Measurements from ENCODE around the gene OR5M11.
"Not testable (repeated sequence)": the region's sequence is repeated elsewhere in the genome, so short reads cannot be mapped to it uniquely, and the experiment has no call there.

OR5M11 gene

GRCh38 chr11:56543157-56543556 is at the start of gene OR5M11:
TSS of gene OR5M11 (minus strand) at chr11:56543257. CDS start at chr11:56543257, 0 bp downstream.
- DNase-seq (ENCODE audit: low read depth) = no peak

- not testable (repeated sequence) for DNase-seq (ENCODE audit: low read depth)
Observed at GRCh38 chr11:56592088-56592717, 49.1 kb upstream of the OR5M11 start.

DNA sequence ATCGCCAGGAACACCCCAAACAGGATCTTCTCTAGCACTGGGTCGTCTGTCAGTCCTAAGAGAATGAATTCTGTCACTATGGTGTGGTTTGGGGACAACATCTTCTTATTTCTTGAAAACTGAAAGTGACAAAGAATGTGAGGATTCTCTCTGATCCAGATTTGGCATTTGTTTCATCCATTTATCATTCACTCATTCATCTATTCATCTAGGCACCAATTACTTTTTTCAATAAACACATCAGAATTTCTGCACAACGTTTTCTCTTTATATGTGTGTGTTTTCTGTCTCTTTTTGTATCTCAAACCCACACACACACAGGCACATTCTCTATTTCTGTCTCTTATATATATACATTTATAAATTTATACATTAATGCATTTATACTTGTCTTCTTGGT is 34.6 kb upstream of the OR5M11 start, which contains the start of gene OR5M10:
Gene OR5M10, minus strand, starts transcription at position 101 of the 400 bp plus-strand sequence. Its CDS starts 0 bp downstream, at position 101.
- no peak for DNase-seq (ENCODE audit: low read depth)

GRCh38 chr11:56558574-56558973 is 15.5 kb upstream of the OR5M11 start:
- DNase-seq (ENCODE audit: low read depth) = no peak

GRCh38 chr11:56554691-56555090 is 11.6 kb upstream of the OR5M11 start:
- DNase-seq (ENCODE audit: low read depth) = not testable (repeated sequence)

- DNase-seq (ENCODE audit: low read depth) = no peak
Observed at GRCh38 chr11:56545531-56545930, 2.5 kb upstream of the OR5M11 start.

- no peak for DNase-seq (ENCODE audit: low read depth)
Observed at GRCh38 chr11:56543739-56544138, 682 bp upstream of the OR5M11 start.

DNA sequence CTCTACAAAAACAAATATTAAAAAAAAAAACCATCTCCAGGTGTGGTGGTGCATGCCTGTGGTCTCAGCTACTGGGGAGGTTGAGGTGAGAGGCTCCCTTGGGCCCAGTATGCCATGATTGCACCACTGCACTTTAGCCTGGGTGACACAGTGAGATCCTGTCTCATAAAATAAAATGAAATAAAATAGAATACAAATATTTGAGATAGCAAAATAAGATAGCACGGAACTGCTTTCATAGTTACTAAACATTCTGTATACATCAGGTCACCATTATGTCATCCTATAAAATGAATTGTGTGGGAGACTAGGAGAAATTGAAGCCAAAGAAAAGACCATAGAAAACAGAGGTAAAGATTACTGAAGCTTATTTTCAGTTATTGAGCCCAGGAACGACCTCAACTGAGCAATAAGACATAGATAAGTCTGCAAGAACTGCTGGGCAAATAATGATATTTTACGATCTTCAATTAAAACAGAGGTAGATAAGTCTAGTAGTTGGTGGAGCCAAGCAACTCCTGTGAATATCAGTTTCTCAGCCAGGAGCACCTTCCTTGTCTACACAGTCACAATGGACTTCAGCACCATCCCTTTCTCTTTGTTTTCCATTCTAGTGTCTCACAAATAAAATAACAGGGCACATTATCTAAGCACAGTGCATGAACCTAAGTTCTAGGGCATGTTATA is 9.9 kb downstream of the OR5M11 start:
- DNase-seq (ENCODE audit: low read depth) = no peak

- DNase-seq (ENCODE audit: low read depth) = no peak
Observed at GRCh38 chr11:56531856-56532255, 11.2 kb downstream of the OR5M11 start.

DNA sequence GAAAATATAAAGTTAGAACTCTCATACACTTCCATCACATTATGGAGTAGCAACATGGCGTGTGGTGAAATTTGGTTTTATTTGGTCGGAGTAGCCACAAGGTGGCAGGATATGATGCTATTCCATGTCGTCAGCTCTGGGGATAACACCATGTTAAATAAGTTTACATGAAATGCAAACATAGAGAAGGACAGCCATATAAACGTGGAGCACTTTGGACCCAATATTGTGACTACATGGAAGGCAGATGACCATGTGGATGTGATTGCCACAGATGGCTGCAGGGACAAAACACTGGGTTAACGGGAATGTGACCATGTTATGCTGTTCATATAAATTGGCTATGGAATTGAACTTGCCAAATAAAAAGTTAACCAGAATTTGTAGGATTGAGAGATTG is 21.0 kb downstream of the OR5M11 start:
- DNase-seq (ENCODE audit: low read depth) = no peak

DNA sequence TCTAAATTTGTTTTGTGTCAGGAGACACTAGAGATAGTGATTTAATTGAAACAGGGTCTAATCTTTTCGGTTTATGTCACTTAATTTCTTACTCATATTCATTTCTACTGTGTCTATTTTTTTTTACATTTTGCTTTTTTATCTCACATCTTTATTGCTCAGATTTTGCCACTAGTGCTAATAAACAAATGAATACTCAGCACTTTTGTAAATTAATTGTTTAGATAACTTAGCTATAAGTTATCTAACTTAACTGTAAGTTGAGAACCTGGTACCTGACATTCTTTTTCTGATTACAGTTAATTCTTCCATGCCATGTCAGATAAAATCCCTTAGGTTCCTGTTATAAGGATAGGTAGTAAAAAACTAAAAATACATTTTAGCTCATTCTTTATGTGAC is 29.8 kb downstream of the OR5M11 start:
- DNase-seq (ENCODE audit: low read depth) = no peak

GRCh38 chr11:56509439-56509838 is 33.6 kb downstream of the OR5M11 start:
- DNase-seq (ENCODE audit: low read depth) = no peak

DNA sequence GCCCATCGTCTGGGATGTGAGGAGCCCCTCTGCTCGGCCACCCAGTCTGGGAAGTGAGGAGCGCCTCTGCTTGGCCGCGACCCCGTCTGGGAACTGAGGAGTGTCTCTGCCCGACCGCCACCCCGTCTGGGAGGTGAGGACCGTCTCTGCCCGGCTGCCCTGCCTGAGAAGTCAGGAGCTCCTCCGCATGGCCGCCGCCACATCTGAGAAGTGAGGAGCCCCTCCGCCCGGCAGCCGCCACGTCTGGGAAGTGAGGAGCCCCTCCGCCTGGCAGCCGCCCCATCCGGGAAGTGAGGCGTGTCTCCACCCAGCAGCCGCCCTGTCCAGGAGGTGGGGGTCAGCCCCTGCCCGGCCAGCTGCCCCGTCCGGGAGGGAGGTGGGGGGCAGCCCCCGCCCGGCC is 46.0 kb downstream of the OR5M11 start:
- DNase-seq (ENCODE audit: low read depth) = no peak

GRCh38 chr11:56495117-56495516 is 47.9 kb downstream of the OR5M11 start:
- DNase-seq (ENCODE audit: low read depth) = no peak

All from activated T-helper 9 cell treated with anti-CD3 and anti-CD28 coated beads, Interleukin-2, amount 50 U/mL, for 16 hours (primary cell).